RWPE2 (cell line): ENCODE data around the gene CEP192.

Experiments
- ATAC-seq: fragments of 200-7000 bp; cut with Tn5 transposase; 3 replicates; pipeline ENCODE4 v1.9.1; 2021; ENCODE audit warnings: low read depth
- DNase-seq: peaks from one replicate; pipeline ENCODE4 v3.0.0-alpha.2; 2020; ENCODE audit warnings: low spot score
- H3K27ac ChIP-seq: fragments of 450-650 bp; 2 replicates; pipeline ENCODE4 v1.5.1; 2017; ENCODE audit warnings: mild to moderate bottlenecking; ENCODE audit not compliant: poor library complexity, severe bottlenecking
- H3K27me3 ChIP-seq: fragments of 250-450 bp; sonication (Bioruptor Pico); 2 replicates; pipeline ENCODE4 v1.5.1; 2021; ENCODE audit warnings: mild to moderate bottlenecking, moderate library complexity; ENCODE audit not compliant: insufficient read depth, poor library complexity, severe bottlenecking
- H3K36me3 ChIP-seq: fragments of 250-450 bp; sonication (Bioruptor Pico); 2 replicates; pipeline ENCODE4 v1.5.1; 2020; ENCODE audit warnings: low read depth, mild to moderate bottlenecking, moderate library complexity
- H3K4me1 ChIP-seq: fragments of 250-450 bp; sonication (Bioruptor Pico); 2 replicates; pipeline ENCODE4 v1.5.1; 2021; ENCODE audit warnings: mild to moderate bottlenecking, moderate library complexity; ENCODE audit not compliant: insufficient read depth, poor library complexity, severe bottlenecking
- H3K4me3 ChIP-seq: fragments of 250-450 bp; sonication (Bioruptor Pico); 2 replicates; pipeline ENCODE4 v1.5.1; 2021; ENCODE audit warnings: mild to moderate bottlenecking, moderate library complexity; ENCODE audit not compliant: severe bottlenecking
- H3K9me3 ChIP-seq: fragments of 250-450 bp; sonication (Bioruptor Pico); 2 replicates; pipeline ENCODE4 v1.5.1; 2021; ENCODE audit warnings: mild to moderate bottlenecking, moderate library complexity; ENCODE audit not compliant: severe bottlenecking
- TF ChIP-seq, protein P1 (sequence below): fragments of 450-650 bp; IDR thresholded peaks from one replicate; pipeline ENCODE4 v1.5.1; 2017; ENCODE audit warnings: mild to moderate bottlenecking, moderate library complexity; ENCODE audit not compliant: poor library complexity, severe bottlenecking

CEP192 gene

DNA sequence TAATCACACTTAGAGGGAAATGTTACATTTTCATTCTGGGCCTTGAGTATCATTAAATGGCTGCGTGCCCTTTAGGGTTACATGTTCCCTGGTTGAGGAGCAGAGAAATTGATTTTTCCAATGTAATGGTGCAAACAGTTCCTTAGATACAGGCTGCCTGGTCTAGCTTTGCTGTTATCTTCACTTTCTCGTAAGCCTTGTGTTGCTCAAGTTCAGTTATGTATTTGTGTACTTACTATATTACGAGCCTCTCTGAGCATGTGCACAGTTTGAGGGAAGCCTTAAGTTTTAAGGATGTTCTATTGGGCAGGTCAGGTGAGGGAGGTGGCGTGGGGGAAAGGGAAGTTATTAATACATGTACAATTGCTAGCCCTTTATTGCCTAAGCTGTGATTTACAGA, 23.7 kb downstream of the CEP192 start:
- H3K4me3 ChIP-seq: no peak overlapping the region
- ATAC-seq: no peak
- peaks cover 17% of the 10 kb centered on the region for H3K4me1 ChIP-seq
- no peaks in the 10 kb centered on the region for H3K27me3 ChIP-seq
- no peak for DNase-seq
- peaks cover 87% of the 10 kb centered on the region for H3K36me3 ChIP-seq
- H3K27ac ChIP-seq: no peak overlapping the region
- TF ChIP-seq, protein P1, sequence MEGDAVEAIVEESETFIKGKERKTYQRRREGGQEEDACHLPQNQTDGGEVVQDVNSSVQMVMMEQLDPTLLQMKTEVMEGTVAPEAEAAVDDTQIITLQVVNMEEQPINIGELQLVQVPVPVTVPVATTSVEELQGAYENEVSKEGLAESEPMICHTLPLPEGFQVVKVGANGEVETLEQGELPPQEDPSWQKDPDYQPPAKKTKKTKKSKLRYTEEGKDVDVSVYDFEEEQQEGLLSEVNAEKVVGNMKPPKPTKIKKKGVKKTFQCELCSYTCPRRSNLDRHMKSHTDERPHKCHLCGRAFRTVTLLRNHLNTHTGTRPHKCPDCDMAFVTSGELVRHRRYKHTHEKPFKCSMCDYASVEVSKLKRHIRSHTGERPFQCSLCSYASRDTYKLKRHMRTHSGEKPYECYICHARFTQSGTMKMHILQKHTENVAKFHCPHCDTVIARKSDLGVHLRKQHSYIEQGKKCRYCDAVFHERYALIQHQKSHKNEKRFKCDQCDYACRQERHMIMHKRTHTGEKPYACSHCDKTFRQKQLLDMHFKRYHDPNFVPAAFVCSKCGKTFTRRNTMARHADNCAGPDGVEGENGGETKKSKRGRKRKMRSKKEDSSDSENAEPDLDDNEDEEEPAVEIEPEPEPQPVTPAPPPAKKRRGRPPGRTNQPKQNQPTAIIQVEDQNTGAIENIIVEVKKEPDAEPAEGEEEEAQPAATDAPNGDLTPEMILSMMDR: no peak
- H3K9me3 ChIP-seq: no peaks in the 10 kb centered on the region

DNA sequence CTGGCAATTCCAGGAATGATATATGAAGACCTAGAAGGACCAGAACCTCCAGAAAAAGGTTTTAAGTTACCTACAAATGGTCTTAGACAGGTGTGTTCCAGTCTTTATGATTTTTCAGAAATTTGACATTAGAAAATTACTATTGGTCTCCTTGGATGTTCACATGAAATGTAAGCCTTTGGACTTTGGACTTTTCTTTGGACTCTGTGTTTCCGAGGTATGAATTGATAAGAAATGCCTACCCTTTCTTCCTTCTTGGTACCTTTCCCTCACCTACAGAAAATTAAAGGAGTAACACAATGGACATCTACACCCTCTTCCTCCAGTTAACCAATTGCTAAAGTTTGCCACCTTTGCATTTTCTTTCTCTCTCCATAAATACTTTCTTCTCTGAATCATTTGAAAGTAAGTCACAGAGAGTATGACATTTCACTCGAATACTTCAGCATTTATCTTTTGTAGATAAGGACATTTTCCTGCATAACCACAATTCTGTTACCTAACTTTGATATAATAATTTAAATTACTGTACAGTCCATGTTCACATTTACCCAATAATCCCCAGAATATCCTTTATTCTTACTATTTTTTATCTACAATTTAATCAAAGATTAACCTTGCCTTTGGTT, 26.2 kb downstream of the CEP192 start:
- DNase-seq (no peak), ATAC-seq (no peak)
- H3K27ac ChIP-seq: no peak overlapping the region
- no peaks in the 10 kb centered on the region for H3K27me3 ChIP-seq
- peaks cover 18% of the 10 kb centered on the region for H3K4me1 ChIP-seq
- H3K4me3 ChIP-seq: no peak overlapping the region
- peaks cover 91% of the 10 kb centered on the region for H3K36me3 ChIP-seq
- no peaks in the 10 kb centered on the region for H3K9me3 ChIP-seq
- TF ChIP-seq, protein P1: no peak

DNA sequence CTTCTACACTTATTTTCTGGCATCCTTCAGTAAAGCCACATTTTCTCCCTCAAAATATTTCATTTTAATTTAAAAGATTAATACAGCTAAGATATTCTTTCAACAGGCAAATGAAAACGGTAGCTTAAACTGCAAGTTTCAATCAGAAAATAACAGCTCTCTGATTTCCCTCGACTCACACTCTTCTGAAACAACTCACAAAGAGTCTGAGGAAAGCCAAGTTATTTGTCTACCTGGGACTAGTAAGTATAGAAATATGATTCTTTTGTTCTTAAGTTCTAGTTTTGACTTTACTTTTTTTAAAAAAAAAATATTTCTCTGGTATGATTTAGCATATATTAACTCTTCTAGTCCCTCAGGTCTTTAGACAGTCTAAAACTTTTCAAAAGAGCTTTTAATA, 27.2 kb downstream of the CEP192 start:
- Histone ChIP-seq H3K27me3 (no peaks in the 10 kb centered on the region), H3K9me3 (no peaks in the 10 kb centered on the region), H3K4me1 (peaks cover 18% of the 10 kb centered on the region), H3K27ac (peak overlapping the region; percentile 61), H3K4me3 (no peak overlapping the region), H3K36me3 (peaks cover 91% of the 10 kb centered on the region)
- ATAC-seq: no peak
- no peak for DNase-seq
- TF ChIP-seq, protein P1: no peak

DNA sequence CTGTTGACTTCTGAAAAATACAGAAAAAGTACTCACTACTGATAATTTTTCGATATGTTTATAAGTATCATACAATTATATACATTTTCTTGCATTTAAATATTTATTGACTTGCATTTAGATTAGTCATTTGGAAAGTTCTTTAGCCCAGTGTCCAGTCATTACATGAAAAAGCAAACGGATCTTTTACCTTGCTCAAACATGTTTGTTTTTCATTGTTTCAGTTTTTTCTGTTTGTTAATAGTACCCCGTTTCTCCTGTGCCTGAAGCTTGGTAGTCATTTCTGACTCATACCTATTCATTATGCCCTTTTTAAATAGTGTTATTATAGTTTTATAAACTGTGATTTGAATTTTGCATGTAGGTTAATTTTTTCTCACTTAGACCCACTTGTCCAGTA, 28.1 kb downstream of the CEP192 start:
- Histone ChIP-seq H3K9me3 (no peaks in the 10 kb centered on the region), H3K27ac (peak overlapping the region; percentile 61), H3K4me3 (no peak overlapping the region), H3K36me3 (peaks cover 91% of the 10 kb centered on the region), H3K4me1 (peaks cover 18% of the 10 kb centered on the region), H3K27me3 (no peaks in the 10 kb centered on the region)
- ATAC-seq (peak; percentile 91), DNase-seq (no peak)
- TF ChIP-seq, protein P1: no peak

DNA sequence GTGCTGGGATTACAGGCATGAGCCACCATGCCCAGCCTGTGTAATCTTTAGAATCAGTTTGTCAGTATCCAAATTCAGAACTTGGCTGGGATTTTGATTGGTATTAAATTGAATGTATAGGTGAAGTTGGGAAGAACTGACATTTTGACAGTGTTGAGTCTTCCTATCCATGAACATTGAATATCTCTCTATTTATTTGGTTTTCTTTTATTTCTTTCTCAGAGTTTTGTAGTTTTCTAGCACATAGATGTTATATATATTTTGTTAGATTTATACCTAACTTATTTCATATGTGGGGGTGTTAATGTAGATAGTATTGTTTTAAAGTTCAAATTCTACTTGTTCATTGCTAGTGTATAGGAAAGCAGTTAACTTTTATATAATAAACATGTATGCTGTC, 31.5 kb downstream of the CEP192 start:
- H3K9me3 ChIP-seq: no peaks in the 10 kb centered on the region
- H3K27me3 ChIP-seq: no peaks in the 10 kb centered on the region
- ATAC-seq (no peak), DNase-seq (no peak)
- H3K27ac ChIP-seq: no peak overlapping the region
- TF ChIP-seq, protein P1: no peak
- peaks cover 18% of the 10 kb centered on the region for H3K4me1 ChIP-seq
- peaks cover 89% of the 10 kb centered on the region for H3K36me3 ChIP-seq
- H3K4me3 ChIP-seq: no peak overlapping the region
